GM18511 (cell line): ENCODE results near the gene CLK1.
A peak's percentile ranks its signal among the peaks of the same experiment; 100 is the strongest.
"Not testable (repeated sequence)": the region's sequence is repeated elsewhere in the genome, so short reads cannot be mapped to it uniquely, and the experiment has no call there.

Experiments
- ATAC-seq: cut with Tn5 transposase; IDR thresholded peaks from one replicate; pipeline ENCODE4 v1.9.1; 2021; ENCODE audit warnings: mild to moderate bottlenecking, moderate library complexity; ENCODE audit not compliant: unreplicated experiment

CLK1 gene

GRCh38 chr2:200864176-200865034, at the start of gene CLK1:
TSS of gene CLK1 (minus strand) at chr2:200864658. CDS start at chr2:200861862, 2,796 bp downstream.
- ATAC-seq, result peak; percentile 77

GRCh38 chr2:200913654-200914053, 49.2 kb upstream of the CLK1 start:
- no peak for ATAC-seq

DNA sequence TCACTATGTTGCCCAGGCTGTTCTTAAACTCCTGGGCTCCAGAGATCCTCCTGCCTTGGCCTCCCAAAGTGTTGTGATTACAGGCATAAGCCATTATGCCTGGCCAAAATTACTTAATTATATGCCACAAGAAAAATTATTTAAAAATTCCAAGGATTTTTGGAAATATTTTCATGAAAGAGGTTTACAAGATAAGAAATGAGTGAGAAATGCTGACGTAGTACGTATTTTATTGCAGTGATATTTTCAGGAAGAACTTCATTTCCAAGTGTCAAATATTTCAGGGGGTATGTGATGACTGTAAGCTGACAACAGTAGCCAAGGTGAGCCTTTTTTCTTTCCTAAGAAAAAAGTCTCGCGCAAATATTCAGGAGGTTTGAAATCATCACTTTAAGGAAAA, 45.5 kb upstream of the CLK1 start:
- no peak for ATAC-seq

DNA sequence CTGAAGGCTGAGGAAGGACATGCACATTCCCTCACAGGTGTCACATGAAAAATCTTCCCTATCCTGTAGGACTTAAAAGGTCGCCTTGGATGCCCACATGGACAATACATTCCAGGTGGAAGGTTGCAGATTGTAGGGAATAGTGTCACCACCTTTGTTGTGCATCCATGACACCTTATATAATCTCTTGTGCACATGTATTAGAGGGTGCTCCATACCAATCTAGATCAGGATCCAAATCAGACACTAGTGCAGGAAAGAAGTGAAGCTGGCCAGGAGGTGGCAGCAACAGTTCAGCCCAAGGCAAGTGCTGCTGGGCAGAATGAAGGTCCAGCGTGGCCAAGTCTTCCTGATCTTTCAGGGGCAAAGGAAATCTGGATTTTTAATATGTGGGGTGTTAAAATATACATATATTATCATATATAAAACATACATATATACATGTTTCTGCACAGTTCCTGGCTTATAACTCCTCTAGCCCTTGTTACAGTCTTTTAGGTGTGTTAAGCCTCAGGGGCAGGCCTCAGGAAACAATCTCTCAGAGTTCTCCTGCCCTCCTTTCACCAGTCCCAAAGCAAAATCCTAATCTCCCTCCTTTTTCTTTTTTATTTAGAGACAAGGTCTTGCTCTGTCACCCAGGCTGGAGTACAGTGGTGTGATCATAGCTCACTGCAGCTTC, 41.3 kb upstream of the CLK1 start:
- no peak for ATAC-seq

- peak; percentile 96 for ATAC-seq
These were observed 37.1 kb upstream of the CLK1 start for GRCh38 chr2:200901459-200902072.

- no peak for ATAC-seq
These were observed 35.0 kb upstream of the CLK1 start for GRCh38 chr2:200899482-200899881.

DNA sequence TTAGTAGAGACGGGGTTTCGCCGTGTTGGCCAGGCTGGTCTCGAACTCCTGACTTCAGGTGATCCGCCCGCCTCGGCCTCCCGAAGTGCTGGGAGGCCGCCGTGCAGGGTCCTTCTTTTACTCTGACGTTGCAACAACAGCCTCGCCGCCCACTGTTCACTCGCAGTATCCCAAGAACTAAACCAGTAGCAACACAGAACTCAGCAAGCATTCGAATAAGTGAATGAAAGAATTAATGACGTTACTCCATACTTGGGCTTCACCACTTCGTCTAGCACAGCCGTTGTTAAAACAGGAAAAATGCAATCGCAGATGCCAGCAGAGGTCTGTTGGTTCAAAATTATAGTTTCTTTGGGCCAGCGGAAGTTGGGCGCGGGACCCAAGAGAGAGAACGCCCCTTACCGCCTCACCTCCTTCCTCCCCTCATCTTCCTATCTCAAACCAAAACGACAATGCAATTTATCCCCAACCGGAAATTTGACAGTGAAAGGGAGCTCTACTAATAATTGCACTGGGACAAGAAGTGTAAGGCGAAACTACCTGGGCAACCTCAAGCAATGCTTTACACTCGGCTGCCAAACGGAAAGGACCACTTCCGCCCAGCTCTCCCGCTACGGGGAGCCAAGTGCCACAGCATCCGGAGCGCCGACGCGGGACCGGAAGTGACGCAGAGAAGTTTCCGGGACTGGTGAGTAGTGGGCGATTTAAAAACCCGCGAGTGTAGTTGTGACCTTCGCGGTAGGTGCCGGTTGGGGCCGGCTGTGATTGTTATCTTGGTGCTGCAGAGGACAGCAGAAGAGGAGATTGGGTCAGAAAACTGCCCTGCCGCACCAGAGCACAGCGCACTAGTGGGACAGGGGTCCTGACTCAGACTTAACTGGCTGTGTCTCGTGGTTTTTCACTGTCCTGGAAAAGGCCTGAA, 24.5 kb upstream of the CLK1 start, which contains the start of the genes NIF3L1 and PPIL3:
Gene NIF3L1 (plus strand): TSS at position 668 of the 922 bp plus-strand sequence. CDS start 2,573 bp downstream, outside the sequence.
Gene PPIL3 (minus strand): TSS at position 374 of the 922 bp plus-strand sequence. CDS start 1,462 bp downstream, outside the sequence.
- peak; percentile 89 for ATAC-seq

DNA sequence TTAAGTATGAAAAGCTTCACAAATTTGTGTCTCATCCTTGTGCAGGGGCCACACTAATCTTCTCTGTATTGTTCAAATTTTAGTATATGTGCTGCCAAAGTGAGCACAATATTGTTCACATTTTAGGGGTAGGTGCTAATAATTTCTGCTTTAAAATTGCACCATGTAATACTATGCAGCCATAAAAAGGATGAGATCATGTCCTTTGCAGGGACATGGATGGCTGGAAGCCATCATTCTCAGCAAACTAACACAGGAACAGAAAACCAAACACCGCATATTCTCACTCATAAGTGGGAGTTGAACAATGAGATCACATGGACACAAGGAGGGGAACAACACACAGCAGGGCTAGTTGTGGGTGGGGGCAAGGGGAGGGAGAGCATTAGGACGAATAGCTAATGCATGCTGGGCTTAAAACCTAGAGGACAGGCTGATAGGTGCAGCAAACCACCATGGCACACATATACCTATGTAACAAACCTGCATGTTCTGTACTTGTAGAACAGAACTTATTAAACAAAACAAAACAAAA, 17.3 kb upstream of the CLK1 start:
- ATAC-seq, result not testable (repeated sequence)

- ATAC-seq, result no peak
These were observed 13.9 kb upstream of the CLK1 start for GRCh38 chr2:200878289-200878880.

DNA sequence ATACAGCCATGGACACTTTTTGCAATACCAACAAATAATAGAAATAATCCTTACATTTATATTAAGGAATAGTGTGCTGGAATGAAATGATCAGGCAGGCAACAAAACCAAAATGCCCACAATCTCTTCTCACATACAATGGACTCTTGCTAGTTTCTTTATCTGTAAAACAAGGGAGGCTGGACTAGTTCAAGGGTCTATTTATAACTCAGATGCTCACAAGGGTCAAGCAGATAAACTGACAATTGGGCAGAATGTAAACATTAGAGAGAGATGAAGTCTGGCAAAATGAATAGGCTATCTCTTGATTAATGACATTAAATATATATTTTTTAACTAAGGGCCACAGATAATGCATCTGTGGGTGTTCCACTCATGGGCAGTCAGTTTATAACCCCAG, 13.0 kb upstream of the CLK1 start:
- no peak for ATAC-seq

DNA sequence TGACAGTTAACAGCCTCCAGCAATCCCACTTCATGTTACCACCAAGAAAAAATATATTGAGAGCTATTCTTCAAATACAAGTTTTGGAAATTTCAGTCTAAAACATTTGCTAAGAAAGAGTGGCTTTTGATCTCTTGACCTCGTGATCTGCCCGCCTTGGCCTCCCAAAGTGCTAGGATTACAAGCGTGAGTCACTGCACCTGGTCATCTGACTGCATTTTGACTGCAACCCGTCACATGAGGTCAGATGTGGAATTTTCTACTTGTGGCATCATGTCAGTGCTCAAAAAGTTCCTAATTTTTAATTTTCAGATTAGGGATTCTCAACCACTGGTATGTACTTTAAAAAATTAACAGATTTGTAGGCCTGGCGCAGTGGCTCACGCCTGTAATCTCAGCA, 9.1 kb upstream of the CLK1 start:
- no peak for ATAC-seq

DNA sequence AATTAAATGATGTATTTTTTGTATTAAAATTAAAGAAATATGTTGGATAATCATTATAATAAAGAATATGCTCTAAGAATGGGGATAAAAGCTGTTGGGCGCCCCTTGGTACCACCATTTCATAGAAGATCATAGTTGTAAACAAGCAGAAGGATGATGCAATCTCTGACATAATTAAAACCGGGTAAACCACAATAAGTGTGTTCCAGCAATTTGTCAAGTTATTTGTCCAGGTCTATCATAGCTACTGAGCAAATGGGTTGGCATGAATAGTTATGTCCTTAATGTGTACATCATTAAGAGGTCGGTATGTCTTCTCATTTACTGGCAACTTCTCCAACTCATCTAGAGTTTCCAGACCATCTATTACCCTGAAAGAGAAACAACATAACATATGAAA, 6.7 kb upstream of the CLK1 start:
- no peak for ATAC-seq

- no peak for ATAC-seq
These were observed 4.6 kb upstream of the CLK1 start for GRCh38 chr2:200869014-200869413.

DNA sequence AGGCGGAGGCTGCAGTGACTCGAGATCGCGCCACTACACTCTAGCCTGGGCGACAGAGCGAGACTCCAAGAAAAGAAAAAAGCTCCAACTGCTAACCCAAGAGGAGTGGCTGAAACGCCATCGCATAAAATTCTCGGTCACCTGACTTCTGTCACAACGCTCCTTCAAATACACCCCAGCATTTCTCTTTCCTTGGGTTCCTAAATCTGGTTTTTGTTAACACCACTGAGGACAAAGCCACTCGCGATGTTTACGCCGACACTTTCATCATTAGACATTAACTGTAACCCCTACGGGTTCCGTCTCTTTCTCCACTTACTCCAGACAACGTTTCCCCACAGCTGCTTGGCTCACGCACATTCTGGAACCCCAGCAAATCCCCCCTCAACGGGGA, 679 bp downstream of the CLK1 start:
- ATAC-seq, result peak; percentile 23

- ATAC-seq, result no peak
These were observed 1.9 kb downstream of the CLK1 start for GRCh38 chr2:200862532-200863000.

- no peak for ATAC-seq
These were observed 2.8 kb downstream of the CLK1 start for GRCh38 chr2:200861617-200862155.

- no peak for ATAC-seq
These were observed 4.2 kb downstream of the CLK1 start for GRCh38 chr2:200860092-200860795.

GRCh38 chr2:200856806-200857205, 7.7 kb downstream of the CLK1 start:
- ATAC-seq, result no peak

GRCh38 chr2:200852605-200853004, 11.9 kb downstream of the CLK1 start:
- no peak for ATAC-seq
